Ovary (tissue), 3 donors: Measurements from ENCODE around the gene SCAPER.

Experiments
- CTCF ChIP-seq, 3 donors: fragments of 450-650 bp in 2 of 3; fragments of 200-600 bp in 1 of 3; IDR thresholded peaks; one replicate each; pipeline versions ENCODE4 v1.5.1 to v1.8.0; 2016 to 2022; ENCODE audit warnings: antibody characterized with exemption in 3 of 3, mild to moderate bottlenecking in 1 of 3
- POLR2A ChIP-seq: fragments of 450-650 bp; IDR thresholded peaks from one replicate; pipeline ENCODE4 v1.6.1; 2017; ENCODE audit warnings: antibody characterized with exemption, mild to moderate bottlenecking, moderate library complexity
- donor health status: DM: no; HTN: no; CAD: no.

GRCh38 chr15:76432604-76433003, 472.5 kb downstream of the SCAPER start:
- TF ChIP-seq POLR2A (no peak), CTCF (IDR thresholded peaks at IDR 0.05) (no peak)
